Measurements from ENCODE around the gene TRIM9. TPM values are rescaled to one million over a fixed set of nuclear protein-coding genes. Genes with fewer than 3 reads are reported as not detected.

Gene TRIM9
- total and polyA plus RNA-seq, 4 donors = 0.08 to 1.3 (median 0.50) TPM

GRCh38 chr14:50978888-50979287, 116.0 kb downstream of the TRIM9 start:
- TF ChIP-seq CTCF (IDR thresholded peaks at IDR 0.05; ENCODE audit: control extremely low read depth, extremely low read depth) = no peak
- 87 to 95% methylated on average over 4 of the region's 4 CpGs for WGBS, 2 donors
- H3K27ac ChIP-seq (ENCODE audit: low read depth in 1 of 2, low read length in 1 of 2) = no peak overlapping the region
- H3K4me3 ChIP-seq = no peak overlapping the region
- no peak for ATAC-seq (ENCODE audit: insufficient read depth, low FRiP score)
- H3K9me3 ChIP-seq (ENCODE audit: control insufficient read depth in 4 of 4, insufficient read depth in 3 of 4, low read length in 3 of 4) = no peaks in the 10 kb centered on the region
- peaks cover 0 to 4% (median 0%) of the 10 kb centered on the region in 3 donors for H3K27me3 ChIP-seq (ENCODE audit: control insufficient read depth in 3 of 3, insufficient read depth in 3 of 3, low read length in 2 of 3)
- H3K36me3 ChIP-seq (ENCODE audit: control insufficient read depth in 4 of 4, insufficient read depth in 4 of 4, low read length in 4 of 4) = no peaks in the 10 kb centered on the region
- no peak overlapping the region for H3K9ac ChIP-seq (ENCODE audit: insufficient read depth in 1 of 2, low read length in 2 of 2)
- DNase-seq = no peak
- no peaks in the 10 kb centered on the region for H3K4me1 ChIP-seq (ENCODE audit: control insufficient read depth in 5 of 5, insufficient read depth in 5 of 5, low read length in 5 of 5)

GRCh38 chr14:50978529-50978871, 116.4 kb downstream of the TRIM9 start:
- TF ChIP-seq CTCF (IDR thresholded peaks at IDR 0.05; ENCODE audit: control extremely low read depth, extremely low read depth) = no peak
- Histone ChIP-seq H3K36me3 (ENCODE audit: control insufficient read depth in 4 of 4, insufficient read depth in 4 of 4, low read length in 4 of 4) (no peaks in the 10 kb centered on the region), H3K27me3 (ENCODE audit: control insufficient read depth in 3 of 3, insufficient read depth in 3 of 3, low read length in 2 of 3) (peaks cover 0 to 4% (median 0%) of the 10 kb centered on the region in 3 donors), H3K9me3 (ENCODE audit: control insufficient read depth in 4 of 4, insufficient read depth in 3 of 4, low read length in 3 of 4) (no peaks in the 10 kb centered on the region), H3K9ac (ENCODE audit: insufficient read depth in 1 of 2, low read length in 2 of 2) (no peak overlapping the region), H3K4me3 (no peak overlapping the region), H3K27ac (ENCODE audit: low read depth in 1 of 2, low read length in 1 of 2) (no peak overlapping the region), H3K4me1 (ENCODE audit: control insufficient read depth in 5 of 5, insufficient read depth in 5 of 5, low read length in 5 of 5) (no peaks in the 10 kb centered on the region)
- WGBS, 2 donors = 91 to 95% methylated on average over 3 of the region's 3 CpGs
- DNase-seq = no peak
- no peak for ATAC-seq (ENCODE audit: insufficient read depth, low FRiP score)

DNA sequence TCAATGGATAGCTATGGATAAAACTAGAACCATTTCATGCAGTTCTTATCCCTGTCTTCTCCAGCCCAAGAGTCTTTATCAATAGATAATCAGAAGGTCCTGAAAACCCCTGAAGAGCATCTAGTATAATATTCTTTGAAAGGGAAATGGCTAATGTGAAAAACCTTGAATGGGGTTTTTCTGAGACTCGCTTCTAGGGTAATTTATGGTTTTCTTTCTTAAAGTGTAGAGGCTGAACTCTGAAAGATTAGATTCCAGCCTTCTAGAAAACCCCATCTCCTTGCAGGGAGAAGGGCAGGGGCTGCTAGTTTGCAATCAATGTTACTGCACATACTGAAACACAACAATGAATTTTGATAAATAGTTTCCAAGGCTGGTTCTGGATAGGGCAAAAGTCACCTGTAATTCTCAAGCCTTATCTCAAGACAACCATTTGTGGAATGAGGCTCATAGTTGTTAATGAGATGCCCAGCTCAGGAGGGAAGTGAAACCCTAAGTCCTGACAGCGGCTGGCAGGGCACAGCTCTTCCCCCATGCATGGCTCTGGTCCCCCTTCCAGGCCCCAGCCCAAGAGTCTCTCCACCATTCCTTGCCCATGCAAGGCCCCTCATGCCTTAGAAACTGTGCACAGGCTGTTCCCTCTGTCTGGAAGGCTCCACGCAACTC, 116.9 kb downstream of the TRIM9 start:
- Histone ChIP-seq H3K27me3 (ENCODE audit: control insufficient read depth in 3 of 3, insufficient read depth in 3 of 3, low read length in 2 of 3) (peaks cover 0 to 4% (median 0%) of the 10 kb centered on the region in 3 donors), H3K9ac (ENCODE audit: insufficient read depth in 1 of 2, low read length in 2 of 2) (no peak overlapping the region), H3K4me3 (no peak overlapping the region), H3K4me1 (ENCODE audit: control insufficient read depth in 5 of 5, insufficient read depth in 5 of 5, low read length in 5 of 5) (no peaks in the 10 kb centered on the region), H3K9me3 (ENCODE audit: control insufficient read depth in 4 of 4, insufficient read depth in 3 of 4, low read length in 3 of 4) (no peaks in the 10 kb centered on the region), H3K27ac (ENCODE audit: low read depth in 1 of 2, low read length in 1 of 2) (no peak overlapping the region), H3K36me3 (ENCODE audit: control insufficient read depth in 4 of 4, insufficient read depth in 4 of 4, low read length in 4 of 4) (no peaks in the 10 kb centered on the region)
- ATAC-seq (ENCODE audit: insufficient read depth, low FRiP score) (no peak), DNase-seq (no peak)
- TF ChIP-seq CTCF (IDR thresholded peaks at IDR 0.05; ENCODE audit: control extremely low read depth, extremely low read depth) = no peak
- 84% methylated on average over 3 of the region's 3 CpGs for WGBS, 2 donors

- H3K27ac ChIP-seq (ENCODE audit: low read depth in 1 of 2, low read length in 1 of 2) = no peak overlapping the region
- 92 to 96% methylated on average over 5 of the region's 5 CpGs for WGBS, 2 donors
- H3K9me3 ChIP-seq (ENCODE audit: control insufficient read depth in 4 of 4, insufficient read depth in 3 of 4, low read length in 3 of 4) = no peaks in the 10 kb centered on the region
- ATAC-seq (ENCODE audit: insufficient read depth, low FRiP score) = no peak
- DNase-seq = no peak
- TF ChIP-seq CTCF (IDR thresholded peaks at IDR 0.05; ENCODE audit: control extremely low read depth, extremely low read depth) = no peak
- peaks cover 0 to 2% (median 0%) of the 10 kb centered on the region in 3 donors for H3K27me3 ChIP-seq (ENCODE audit: control insufficient read depth in 3 of 3, insufficient read depth in 3 of 3, low read length in 2 of 3)
- H3K36me3 ChIP-seq (ENCODE audit: control insufficient read depth in 4 of 4, insufficient read depth in 4 of 4, low read length in 4 of 4) = no peaks in the 10 kb centered on the region
- H3K4me3 ChIP-seq = no peak overlapping the region
- H3K4me1 ChIP-seq (ENCODE audit: control insufficient read depth in 5 of 5, insufficient read depth in 5 of 5, low read length in 5 of 5) = no peaks in the 10 kb centered on the region
- H3K9ac ChIP-seq (ENCODE audit: insufficient read depth in 1 of 2, low read length in 2 of 2) = no peak overlapping the region
Measured at GRCh38 chr14:50974118-50974517, 120.8 kb downstream of the TRIM9 start.
